KOPT-K1 (cell line): Measurements from ENCODE around the gene STXBP5L.
"Not testable (repeated sequence)": the region's sequence is repeated elsewhere in the genome, so short reads cannot be mapped to it uniquely, and the experiment has no call there.

Source experiments
- H3K27ac ChIP-seq: fragments of 200-600 bp; sonication (generic); 2 replicates; pipeline ENCODE4 v1.5.1; 2016; ENCODE audit warnings: antibody characterized with exemption, mild to moderate bottlenecking, low read depth, low read length; ENCODE audit not compliant: poor library complexity, severe bottlenecking
- H3K36me3 ChIP-seq: fragments of 200-600 bp; sonication (generic); 2 replicates; pipeline ENCODE4 v1.5.1; 2017; ENCODE audit warnings: antibody characterized with exemption, mild to moderate bottlenecking, low read length, moderate library complexity; ENCODE audit not compliant: insufficient read depth
- H3K9me3 ChIP-seq: fragments of 200-600 bp; sonication (generic); 2 replicates; pipeline ENCODE4 v1.5.1; 2017; ENCODE audit warnings: antibody characterized with exemption, low read length, mild to moderate bottlenecking; ENCODE audit not compliant: insufficient read depth, poor library complexity, severe bottlenecking

The STXBP5L gene

GRCh38 chr3:120908030-120908794, at the start of gene STXBP5L:
TSS of gene STXBP5L (plus strand) at chr3:120908205. CDS start at chr3:120909579, 1,374 bp downstream.
- Histone ChIP-seq H3K9me3 (peaks cover 11% of the 10 kb centered on the region), H3K36me3 (no peaks in the 10 kb centered on the region), H3K27ac (no peak within 1 kb of the TSS)

- no peaks in the 10 kb centered on the region for H3K36me3 ChIP-seq
- no peak overlapping the region for H3K27ac ChIP-seq
- H3K9me3 ChIP-seq, result no peaks in the 10 kb centered on the region
Measured at GRCh38 chr3:120858521-120858920, 49.5 kb upstream of the STXBP5L start.

GRCh38 chr3:120864541-120864940, 43.5 kb upstream of the STXBP5L start:
- Histone ChIP-seq H3K27ac (no peak overlapping the region), H3K36me3 (no peaks in the 10 kb centered on the region), H3K9me3 (no peaks in the 10 kb centered on the region)

GRCh38 chr3:120875507-120875906, 32.5 kb upstream of the STXBP5L start:
- H3K36me3 ChIP-seq, result no peaks in the 10 kb centered on the region
- no peak overlapping the region for H3K27ac ChIP-seq
- H3K9me3 ChIP-seq, result no peaks in the 10 kb centered on the region

- Histone ChIP-seq H3K9me3 (no peaks in the 10 kb centered on the region), H3K27ac (no peak overlapping the region), H3K36me3 (no peaks in the 10 kb centered on the region)
Measured at GRCh38 chr3:120875989-120876388, 32.0 kb upstream of the STXBP5L start.

GRCh38 chr3:120879411-120879810, 28.6 kb upstream of the STXBP5L start:
- H3K27ac ChIP-seq, result no peak overlapping the region

GRCh38 chr3:120892921-120893320, 15.1 kb upstream of the STXBP5L start:
- Histone ChIP-seq H3K27ac (no peak overlapping the region), H3K9me3 (no peaks in the 10 kb centered on the region), H3K36me3 (no peaks in the 10 kb centered on the region)

More at GRCh38 chr3:120879411-120879810, 28.6 kb upstream of the STXBP5L start:
- Histone ChIP-seq H3K36me3 (no peaks in the 10 kb centered on the region), H3K9me3 (no peaks in the 10 kb centered on the region)

- Histone ChIP-seq H3K27ac (no peak overlapping the region), H3K9me3 (no peaks in the 10 kb centered on the region), H3K36me3 (no peaks in the 10 kb centered on the region)
Measured at GRCh38 chr3:120894316-120895057, 13.5 kb upstream of the STXBP5L start.

GRCh38 chr3:120901716-120902115, 6.3 kb upstream of the STXBP5L start:
- not testable (repeated sequence) for H3K9me3 ChIP-seq, H3K36me3 ChIP-seq, H3K27ac ChIP-seq

GRCh38 chr3:120903221-120903620, 4.8 kb upstream of the STXBP5L start:
- H3K9me3 ChIP-seq, result peaks cover 8% of the 10 kb centered on the region
- H3K36me3 ChIP-seq, result no peaks in the 10 kb centered on the region
- H3K27ac ChIP-seq, result no peak overlapping the region

GRCh38 chr3:120907659-120908029, 361 bp upstream of the STXBP5L start:
- H3K9me3 ChIP-seq, result peaks cover 11% of the 10 kb centered on the region
- no peak overlapping the region for H3K27ac ChIP-seq
- H3K36me3 ChIP-seq, result no peaks in the 10 kb centered on the region

GRCh38 chr3:120908795-120909601, 993 bp downstream of the STXBP5L start:
- H3K9me3 ChIP-seq, result peaks cover 11% of the 10 kb centered on the region
- no peak overlapping the region for H3K27ac ChIP-seq
- H3K36me3 ChIP-seq, result no peaks in the 10 kb centered on the region

- peaks cover 11% of the 10 kb centered on the region for H3K9me3 ChIP-seq
- H3K27ac ChIP-seq, result no peak overlapping the region
- no peaks in the 10 kb centered on the region for H3K36me3 ChIP-seq
Measured at GRCh38 chr3:120909602-120909878, 1.5 kb downstream of the STXBP5L start.

GRCh38 chr3:120926146-120926545, 18.1 kb downstream of the STXBP5L start:
- H3K36me3 ChIP-seq, result no peaks in the 10 kb centered on the region
- no peak overlapping the region for H3K27ac ChIP-seq
- H3K9me3 ChIP-seq, result peaks cover 13% of the 10 kb centered on the region

GRCh38 chr3:120928991-120929390, 21.0 kb downstream of the STXBP5L start:
- H3K36me3 ChIP-seq, result no peaks in the 10 kb centered on the region
- no peak overlapping the region for H3K27ac ChIP-seq
- H3K9me3 ChIP-seq, result peaks cover 13% of the 10 kb centered on the region
